HCT116 (cell line): ENCODE measurements around the gene FAM131C.

Experiments
- EZH2 ChIP-seq: fragments of 200-600 bp; sonication (generic); IDR thresholded peaks from 2 replicates; pipeline ENCODE4 v1.6.1; 2017; ENCODE audit warnings: antibody characterized with exemption, mixed run types
- YY1 ChIP-seq: IDR thresholded peaks from 2 replicates; pipeline ENCODE4 v1.6.1; 2011; ENCODE audit warnings: low read length, low read depth, moderate library complexity, mild to moderate bottlenecking; ENCODE audit not compliant: insufficient replicate concordance; ENCODE audit errors: extremely low read depth

DNA sequence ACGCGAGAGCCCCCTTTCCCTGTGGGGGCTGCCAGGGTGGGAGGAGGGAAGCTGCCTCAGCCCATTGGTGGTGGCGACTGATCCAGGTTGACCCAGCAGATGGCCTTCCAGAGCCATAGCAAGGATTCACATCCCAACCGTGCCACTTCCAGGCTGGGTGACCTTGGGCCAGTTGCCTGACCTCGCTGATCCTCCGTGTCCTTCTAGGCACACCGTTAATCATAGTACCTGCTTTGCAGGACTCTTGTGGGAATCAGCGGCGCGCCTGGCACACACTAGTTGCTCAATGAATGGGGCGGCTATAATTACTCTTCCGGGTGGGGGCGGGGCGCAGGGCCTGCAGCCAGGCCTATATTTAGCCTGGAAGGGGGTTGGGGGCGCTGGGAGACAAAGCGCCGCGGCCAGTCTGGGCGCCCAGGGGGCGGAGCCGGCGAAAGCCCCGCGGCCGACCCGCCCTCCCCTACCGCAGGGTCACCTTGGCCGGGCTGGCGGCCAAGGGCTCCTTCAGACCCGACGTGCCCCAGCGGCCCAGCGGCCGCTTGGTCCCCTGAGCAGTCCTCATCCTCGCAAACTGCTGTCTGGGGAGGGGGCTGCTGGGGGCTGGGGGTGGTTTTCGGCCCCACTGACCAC is 60.7 kb downstream of the FAM131C start:
- TF ChIP-seq YY1: no peak
- TF ChIP-seq EZH2: no peak
